SU-DHL-6 (cell line): Measurements from ENCODE around the gene EML4.

Experiments used
- H2AFZ ChIP-seq: fragments of 200-600 bp; sonication (generic); 2 replicates; pipeline ENCODE4 v1.6.1; 2014; ENCODE audit warnings: low read depth, mild to moderate bottlenecking, moderate library complexity, mixed read lengths, antibody characterized with exemption, low read length; ENCODE audit not compliant: severe bottlenecking
- H3F3A ChIP-seq: fragments of 200-600 bp; shearing (Covaris generic); 2 replicates; pipeline ENCODE4 v1.6.0; 2016; ENCODE audit warnings: antibody characterized with exemption, mild to moderate bottlenecking; ENCODE audit not compliant: insufficient read depth
- H3K27ac ChIP-seq: fragments of 200-600 bp; sonication (generic); 2 replicates; pipeline ENCODE4 v1.5.1; 2016; ENCODE audit warnings: low read depth, mild to moderate bottlenecking, low read length, moderate library complexity, mixed read lengths
- H3K27me3 ChIP-seq: fragments of 200-600 bp; sonication (generic), shearing (Covaris generic); 2 replicates; pipeline ENCODE4 v1.6.0; 2014; ENCODE audit warnings: mild to moderate bottlenecking, low read length
- H3K36me3 ChIP-seq: fragments of 200-600 bp; sonication (generic); 2 replicates; pipeline ENCODE4 v1.6.1; 2014; ENCODE audit warnings: mild to moderate bottlenecking, low read length, mixed read lengths
- H3K4me2 ChIP-seq: fragments of 300-600, 200-600 bp; shearing (Covaris generic), sonication (generic); 2 replicates; pipeline ENCODE4 v1.6.0; 2014; ENCODE audit warnings: low read length, low read depth, mild to moderate bottlenecking; ENCODE audit not compliant: poor library complexity, severe bottlenecking
- H3K4me3 ChIP-seq: fragments of 200-600 bp; sonication (generic); 2 replicates; pipeline ENCODE4 v1.5.1; 2014; ENCODE audit warnings: antibody characterized with exemption, low read length, mild to moderate bottlenecking, mixed read lengths; ENCODE audit not compliant: insufficient read depth, poor library complexity, severe bottlenecking
- H3K79me2 ChIP-seq: fragments of 200-600 bp; sonication (generic); 2 replicates; pipeline ENCODE4 v1.6.1; 2014; ENCODE audit warnings: mild to moderate bottlenecking, low read length, moderate library complexity; ENCODE audit not compliant: insufficient read depth
- H3K9ac ChIP-seq: fragments of 200-600 bp; sonication (generic); 2 replicates; pipeline ENCODE4 v1.7.0; 2014; ENCODE audit warnings: mild to moderate bottlenecking, low read length
- H3K9me2 ChIP-seq: fragments of 200-600 bp; sonication (generic); replicated peaks from 2 replicates; pipeline ENCODE4 v1.6.1; 2014; ENCODE audit warnings: low read length; ENCODE audit not compliant: insufficient read depth
- H3K9me3 ChIP-seq: fragments of 200-600 bp; sonication (generic); 2 replicates; pipeline ENCODE4 v1.6.1; 2014; ENCODE audit warnings: low read length, mixed read lengths; ENCODE audit not compliant: insufficient read depth
- H4K20me1 ChIP-seq: fragments of 200-600 bp; sonication (generic); 2 replicates; pipeline ENCODE4 v1.6.1; 2014; ENCODE audit warnings: low read depth, mild to moderate bottlenecking, antibody characterized with exemption, low read length, moderate library complexity, mixed read lengths
- EZH2phosphoT487 ChIP-seq: fragments of 200-600 bp; sonication (generic), shearing (Covaris generic); conservative IDR thresholded peaks from 2 replicates; pipeline ENCODE4 v1.6.1; 2018; ENCODE audit warnings: mild to moderate bottlenecking, antibody characterized with exemption, low read length, moderate library complexity, mixed read lengths
- TF ChIP-seq, protein P1 (sequence below): fragments of 200-600 bp; sonication (generic); IDR thresholded peaks from one replicate; pipeline ENCODE4 v1.5.1; 2017; ENCODE audit warnings: antibody characterized with exemption, mild to moderate bottlenecking, low read length, moderate library complexity; ENCODE audit not compliant: insufficient read depth, poor library complexity, severe bottlenecking

Gene EML4

DNA sequence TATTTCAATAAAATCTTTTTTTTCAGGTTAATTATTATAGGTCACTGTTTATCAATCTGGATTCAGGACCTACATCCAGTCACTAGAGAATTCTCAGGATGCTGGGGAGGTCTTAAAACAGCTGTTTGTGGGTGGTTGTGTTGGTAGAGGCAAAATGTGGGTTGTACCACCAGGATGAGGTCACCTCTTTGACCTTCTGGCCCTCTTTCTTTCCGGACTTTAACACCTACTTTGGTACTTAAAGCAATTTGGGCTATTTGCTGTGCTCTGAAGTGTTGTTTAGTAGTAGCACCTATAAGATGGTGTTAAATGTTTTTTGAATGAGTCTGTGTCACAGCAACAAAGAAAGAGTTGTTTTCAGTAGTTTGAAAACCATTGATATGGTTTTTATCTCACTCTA lies 14.6 kb downstream of the EML4 start:
- TF ChIP-seq, protein P1, sequence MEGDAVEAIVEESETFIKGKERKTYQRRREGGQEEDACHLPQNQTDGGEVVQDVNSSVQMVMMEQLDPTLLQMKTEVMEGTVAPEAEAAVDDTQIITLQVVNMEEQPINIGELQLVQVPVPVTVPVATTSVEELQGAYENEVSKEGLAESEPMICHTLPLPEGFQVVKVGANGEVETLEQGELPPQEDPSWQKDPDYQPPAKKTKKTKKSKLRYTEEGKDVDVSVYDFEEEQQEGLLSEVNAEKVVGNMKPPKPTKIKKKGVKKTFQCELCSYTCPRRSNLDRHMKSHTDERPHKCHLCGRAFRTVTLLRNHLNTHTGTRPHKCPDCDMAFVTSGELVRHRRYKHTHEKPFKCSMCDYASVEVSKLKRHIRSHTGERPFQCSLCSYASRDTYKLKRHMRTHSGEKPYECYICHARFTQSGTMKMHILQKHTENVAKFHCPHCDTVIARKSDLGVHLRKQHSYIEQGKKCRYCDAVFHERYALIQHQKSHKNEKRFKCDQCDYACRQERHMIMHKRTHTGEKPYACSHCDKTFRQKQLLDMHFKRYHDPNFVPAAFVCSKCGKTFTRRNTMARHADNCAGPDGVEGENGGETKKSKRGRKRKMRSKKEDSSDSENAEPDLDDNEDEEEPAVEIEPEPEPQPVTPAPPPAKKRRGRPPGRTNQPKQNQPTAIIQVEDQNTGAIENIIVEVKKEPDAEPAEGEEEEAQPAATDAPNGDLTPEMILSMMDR: no peak
- no peak for TF ChIP-seq EZH2phosphoT487
- no peak overlapping the region for H2AFZ ChIP-seq
- H3K9ac ChIP-seq: no peak overlapping the region
- H3K36me3 ChIP-seq: no peaks in the 10 kb centered on the region
- peaks cover 85% of the 10 kb centered on the region for H3K79me2 ChIP-seq
- no peaks in the 10 kb centered on the region for H3F3A ChIP-seq
- no peak overlapping the region for H3K4me3 ChIP-seq
- no peak overlapping the region for H3K27ac ChIP-seq
- no peaks in the 10 kb centered on the region for H3K27me3 ChIP-seq
- H4K20me1 ChIP-seq: peaks cover 3% of the 10 kb centered on the region; the same call in 1 of the 2 replicates
- H3K9me2 ChIP-seq: no peaks in the 10 kb centered on the region
- no peaks in the 10 kb centered on the region for H3K9me3 ChIP-seq
- peak overlapping the region; percentile 7 for H3K4me2 ChIP-seq

DNA sequence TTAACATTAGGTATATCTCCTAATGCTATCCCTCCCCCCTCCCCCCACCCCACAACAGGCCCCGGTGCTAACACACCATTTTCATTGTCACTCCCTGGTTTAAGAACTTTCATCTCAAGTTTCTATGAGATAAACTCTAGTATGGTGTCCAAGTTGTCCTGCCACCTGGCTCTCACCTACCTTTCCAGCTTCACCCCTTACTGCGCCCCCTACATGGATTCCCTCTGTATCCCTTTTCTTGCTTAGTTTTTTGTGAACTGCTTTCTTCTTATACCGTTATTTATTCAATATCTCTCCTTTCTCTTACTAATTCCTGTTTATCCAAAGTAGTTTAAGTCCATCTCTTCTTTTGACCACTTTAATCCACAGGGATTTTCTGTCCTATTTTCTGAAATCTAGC lies 15.2 kb downstream of the EML4 start:
- Histone ChIP-seq H3K36me3 (no peaks in the 10 kb centered on the region), H3K79me2 (peaks cover 85% of the 10 kb centered on the region), H3F3A (no peaks in the 10 kb centered on the region), H3K27ac (no peak overlapping the region), H2AFZ (no peak overlapping the region), H3K9ac (no peak overlapping the region), H3K9me3 (no peaks in the 10 kb centered on the region), H3K9me2 (no peaks in the 10 kb centered on the region), H4K20me1 (peaks cover 3% of the 10 kb centered on the region; the same call in 1 of the 2 replicates), H3K4me2 (no peak overlapping the region), H3K27me3 (no peaks in the 10 kb centered on the region), H3K4me3 (no peak overlapping the region)
- no peak for TF ChIP-seq EZH2phosphoT487
- TF ChIP-seq, protein P1: no peak

DNA sequence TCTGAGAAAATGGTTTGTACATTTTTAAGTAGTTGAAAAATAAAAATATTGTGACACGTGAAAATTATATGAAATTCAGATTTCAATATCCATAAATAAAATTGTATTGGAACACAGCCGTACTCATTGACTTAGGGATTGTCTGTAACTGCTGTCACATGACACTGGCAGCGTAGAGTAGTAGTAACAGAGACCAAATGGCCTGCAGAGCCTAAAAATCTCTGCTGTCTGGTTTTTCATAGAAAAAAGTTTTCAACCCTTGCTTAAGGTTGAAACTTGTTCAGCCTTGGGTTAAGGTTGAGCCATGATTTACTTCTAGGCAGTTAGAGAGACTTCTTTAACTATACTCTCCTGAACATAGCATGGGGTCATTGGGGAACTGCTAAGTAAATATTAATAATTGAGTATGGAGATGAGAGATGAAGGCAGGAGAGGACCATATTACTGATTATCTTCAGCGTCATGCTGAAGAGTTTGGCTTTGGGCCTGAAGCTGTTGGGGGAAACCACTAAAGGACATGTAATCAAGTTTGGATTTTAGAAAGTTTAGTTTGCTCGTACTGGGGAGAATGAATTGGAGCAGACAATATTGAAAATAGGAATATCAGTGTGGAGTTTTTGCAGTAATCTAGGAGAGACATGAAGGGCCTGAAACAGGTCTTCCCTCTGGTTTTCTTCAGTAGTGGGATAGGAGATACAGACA lies 16.2 kb downstream of the EML4 start:
- H3K79me2 ChIP-seq: peaks cover 86% of the 10 kb centered on the region
- no peaks in the 10 kb centered on the region for H3K9me2 ChIP-seq
- no peaks in the 10 kb centered on the region for H3K27me3 ChIP-seq
- H3K9ac ChIP-seq: no peak overlapping the region
- no peak overlapping the region for H3K4me3 ChIP-seq
- no peak overlapping the region for H2AFZ ChIP-seq
- H3K4me2 ChIP-seq: no peak overlapping the region
- H3K9me3 ChIP-seq: no peaks in the 10 kb centered on the region
- TF ChIP-seq EZH2phosphoT487: no peak
- TF ChIP-seq, protein P1: no peak
- H3F3A ChIP-seq: no peaks in the 10 kb centered on the region
- no peaks in the 10 kb centered on the region for H3K36me3 ChIP-seq
- H4K20me1 ChIP-seq: peaks cover 3% of the 10 kb centered on the region; the same call in 1 of the 2 replicates
- no peak overlapping the region for H3K27ac ChIP-seq
